OCI-LY7 (cell line): ENCODE measurements around the gene GNB1L. TPM values are rescaled to one million over a fixed set of nuclear protein-coding genes. Genes with fewer than 3 reads are reported as not detected.

Experiments used
- BruUV-seq: library from RNA; stranded (reverse); fragments of 400-500 nt; replicated peaks from 2 replicates; lab custom pipeline; 2021; lab: Mats Ljungman, UMichigan
- CTCF ChIA-PET: fragments of 300-600 bp; sonication (Branson Sonifier 250); formaldehyde crosslinking; loops from one replicate; lab custom pipeline; 2022; ENCODE audit warnings: antibody characterized with exemption; ENCODE audit not compliant: unreplicated experiment; lab: Charles Lee
- POLR2A ChIA-PET: fragments of 300-600 bp; sonication (Branson Sonifier 250); formaldehyde crosslinking; loops from one replicate; lab custom pipeline; 2022; ENCODE audit warnings: antibody characterized with exemption; lab: Charles Lee
- DNase-seq: peaks from one replicate; pipeline ENCODE4 v3.0.0-alpha.2; 2015; ENCODE audit warnings: low spot score
- H2AFZ ChIP-seq: fragments of 200-600 bp; sonication (generic), shearing (Covaris generic); 2 replicates; pipeline ENCODE4 v1.6.1; 2014; ENCODE audit warnings: mild to moderate bottlenecking, antibody characterized with exemption, low read length, moderate library complexity
- H3K27ac ChIP-seq: fragments of 200-600 bp; sonication (generic); 2 replicates; pipeline ENCODE4 v1.5.1; 2014; ENCODE audit warnings: mixed run types, low read depth, mild to moderate bottlenecking, moderate library complexity, low read length, inconsistent platforms; ENCODE audit not compliant: poor library complexity, severe bottlenecking
- H3K36me3 ChIP-seq: fragments of 200-600 bp; sonication (generic); 2 replicates; pipeline ENCODE4 v1.6.1; 2014; ENCODE audit warnings: mild to moderate bottlenecking, antibody characterized with exemption, low read length, moderate library complexity, mixed read lengths; ENCODE audit not compliant: insufficient read depth
- H3K4me1 ChIP-seq: fragments of 200-600 bp; sonication (generic); 2 replicates; pipeline ENCODE4 v1.5.1; 2014; ENCODE audit warnings: mild to moderate bottlenecking, low read length; ENCODE audit not compliant: insufficient read depth, poor library complexity, severe bottlenecking
- H3K4me2 ChIP-seq: fragments of 200-600 bp; sonication (generic); 2 replicates; pipeline ENCODE4 v1.6.1; 2014; ENCODE audit warnings: mild to moderate bottlenecking, low read length
- H3K4me3 ChIP-seq: fragments of 200-600 bp; sonication (generic); 2 replicates; pipeline ENCODE4 v1.5.1; 2014; ENCODE audit warnings: mild to moderate bottlenecking, low read depth, low read length; ENCODE audit not compliant: poor library complexity, severe bottlenecking
- H3K79me2 ChIP-seq: fragments of 200-600 bp; sonication (generic); 2 replicates; pipeline ENCODE4 v1.6.1; 2016; ENCODE audit warnings: low read depth, mild to moderate bottlenecking, low read length, moderate library complexity, mixed read lengths; ENCODE audit not compliant: insufficient read depth
- H3K9me2 ChIP-seq: fragments of 200-600 bp; sonication (generic); 2 replicates; pipeline ENCODE4 v1.6.1; 2016; ENCODE audit warnings: mild to moderate bottlenecking, low read length, mixed read lengths; ENCODE audit not compliant: insufficient read depth
- H3K9me3 ChIP-seq: fragments of 200-600 bp; sonication (generic); 2 replicates; pipeline ENCODE4 v1.6.1; 2014; ENCODE audit warnings: mild to moderate bottlenecking, mixed run types, low read length, mixed read lengths
- H4K20me1 ChIP-seq: fragments of 200-600 bp; sonication (generic); 2 replicates; pipeline ENCODE4 v1.6.1; 2014; ENCODE audit warnings: mild to moderate bottlenecking, antibody characterized with exemption, low read length, moderate library complexity, mixed read lengths; ENCODE audit not compliant: insufficient read depth
- CTCF ChIP-seq: fragments of 200-600 bp; sonication (generic); conservative IDR thresholded peaks from 2 replicates; pipeline ENCODE4 v1.5.1; 2014; ENCODE audit warnings: mild to moderate bottlenecking, antibody characterized with exemption, low read length, moderate library complexity, mixed read lengths
- EZH2phosphoT487 ChIP-seq: fragments of 200-600 bp; sonication (generic); IDR thresholded peaks from 2 replicates; pipeline ENCODE4 v1.6.1; 2018; ENCODE audit warnings: low read depth, borderline replicate concordance, mild to moderate bottlenecking, mixed run types, antibody characterized with exemption, low read length, moderate library complexity, mixed read lengths
- intact Hi-C: fragments of 100-400 bp; cut with micrococcal nuclease; formaldehyde crosslinking; loops from one replicate; pipeline ENCODE4 v1.10.0; 2022; ENCODE audit not compliant: unreplicated experiment
- total RNA-seq, 2 experiments: library from RNA; depleted of rRNA in 1 of 2; stranded (reverse); fragments of >200 nt in 1 of 2; shearing (Covaris generic) in 1 of 2; gene quantifications; 2 replicates each; pipeline ENCODE4 v1.2.3, GENCODE V29; 2014 to 2022

Gene GNB1L
- total RNA-seq, 2 experiments from 2014 or later = 13.1 to 26.7 TPM

GRCh38 chr22:19870153-19871022 is 15.7 kb upstream of the GNB1L start:
- Histone ChIP-seq H3K79me2 (no peaks in the 10 kb centered on the region), H3K9me3 (no peaks in the 10 kb centered on the region), H3K4me2 (no peak overlapping the region), H3K4me1 (peaks cover 16% of the 10 kb centered on the region), H3K36me3 (no peaks in the 10 kb centered on the region), H3K27ac (no peak overlapping the region), H2AFZ (no peak overlapping the region), H4K20me1 (no peaks in the 10 kb centered on the region), H3K4me3 (no peak overlapping the region), H3K9me2 (no peaks in the 10 kb centered on the region)
- BruUV-seq = no TSS peak
- TF ChIP-seq EZH2phosphoT487 = no peak
- no peak for TF ChIP-seq CTCF
- ChIA-PET CTCF (no interaction called here), POLR2A (no interaction called here)
- intact Hi-C loops = no loop called here
- DNase-seq = no peak

GRCh38 chr22:19869497-19870152 is 15.0 kb upstream of the GNB1L start:
- DNase-seq = no peak
- Histone ChIP-seq H3K9me2 (no peaks in the 10 kb centered on the region), H3K4me1 (peaks cover 16% of the 10 kb centered on the region), H2AFZ (no peak overlapping the region), H3K27ac (no peak overlapping the region), H3K9me3 (no peaks in the 10 kb centered on the region), H4K20me1 (no peaks in the 10 kb centered on the region), H3K79me2 (no peaks in the 10 kb centered on the region), H3K4me2 (no peak overlapping the region), H3K4me3 (no peak overlapping the region), H3K36me3 (no peaks in the 10 kb centered on the region)
- CTCF ChIA-PET = interaction anchor here (0.6 kb wide), 1 partner anchor 19 kb away, joined by 3 read pairs; no protein-coding TSS in a partner anchor
- POLR2A ChIA-PET = no interaction called here
- TF ChIP-seq CTCF (no peak), EZH2phosphoT487 (no peak)
- no TSS peak for BruUV-seq
- intact Hi-C loops = no loop called here
